Gastrocnemius medialis (tissue), 4 donors: ENCODE measurements around the gene SLC7A11.

Experiments
- CTCF ChIP-seq, 5 experiments: fragments of 450-650 bp in 3 of 5; fragments of 200-600 bp in 2 of 5; sonication (generic) in 2 of 5; IDR thresholded peaks in 4 of 5; conservative IDR thresholded peaks in 1 of 5; 1 replicate in 4 of 5; 2 replicates in 1 of 5; pipeline ENCODE4 v1.5.1; 2016 to 2019; ENCODE audit warnings: antibody characterized with exemption in 5 of 5, mild to moderate bottlenecking in 3 of 5, moderate library complexity in 3 of 5
- POLR2A ChIP-seq, 2 donors: fragments of 450-650 bp; IDR thresholded peaks; one replicate each; pipeline ENCODE4 v1.6.1; 2017; ENCODE audit warnings: antibody characterized with exemption in 2 of 2, mild to moderate bottlenecking in 2 of 2, moderate library complexity in 2 of 2

GRCh38 chr4:138192113-138192512 lies 50.0 kb downstream of the SLC7A11 start:
- TF ChIP-seq POLR2A (IDR thresholded peaks at IDR 0.05) (no peak), CTCF (IDR thresholded peaks at IDR 0.05 in 4 of 5, conservative IDR thresholded peaks at IDR 0.05 in 1 of 5) (no peak)
